ENCODE measurements around the gene LBR. TPM values are rescaled to one million over a fixed set of nuclear protein-coding genes. Genes with fewer than 3 reads are reported as not detected.

Gene LBR
- total and polyA plus RNA-seq, 8 donors = 12.3 to 31.6 (median 18.5) TPM

DNA sequence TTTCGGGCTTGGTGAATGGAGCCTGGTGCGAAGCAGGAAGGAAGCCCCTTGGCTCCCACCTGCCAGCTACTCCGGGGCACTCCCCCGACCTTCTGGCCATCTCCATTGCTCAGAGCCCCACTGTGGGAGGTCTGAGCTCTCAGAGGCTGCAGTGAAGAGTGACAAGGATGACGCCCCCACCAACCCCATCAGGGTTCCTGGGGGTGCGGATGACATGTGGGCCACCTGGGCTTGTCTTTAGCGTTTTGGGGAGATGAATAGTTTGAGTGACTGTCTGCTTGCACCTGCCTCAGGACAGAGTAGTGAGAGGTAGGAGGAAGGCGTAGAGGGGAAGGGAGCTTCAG, 43.2 kb upstream of the LBR start:
- H3K27me3 ChIP-seq = no peaks in the 10 kb centered on the region
- no peaks in the 10 kb centered on the region for H3K4me1 ChIP-seq
- FAIRE-seq (no peak), DNase-seq (peak in 1 of 6 donors; percentile 9), ATAC-seq (no peak)
- no peaks in the 10 kb centered on the region for H3K9me3 ChIP-seq
- intact Hi-C loops (cut with DNase I) = loop anchor here in 2 of 3 donors (10.0 kb wide), 2 partner anchors 304 to 504 kb away; partner anchors contain the start of gene SRP9 (in 1 of the 2)
- TF ChIP-seq, protein P1, sequence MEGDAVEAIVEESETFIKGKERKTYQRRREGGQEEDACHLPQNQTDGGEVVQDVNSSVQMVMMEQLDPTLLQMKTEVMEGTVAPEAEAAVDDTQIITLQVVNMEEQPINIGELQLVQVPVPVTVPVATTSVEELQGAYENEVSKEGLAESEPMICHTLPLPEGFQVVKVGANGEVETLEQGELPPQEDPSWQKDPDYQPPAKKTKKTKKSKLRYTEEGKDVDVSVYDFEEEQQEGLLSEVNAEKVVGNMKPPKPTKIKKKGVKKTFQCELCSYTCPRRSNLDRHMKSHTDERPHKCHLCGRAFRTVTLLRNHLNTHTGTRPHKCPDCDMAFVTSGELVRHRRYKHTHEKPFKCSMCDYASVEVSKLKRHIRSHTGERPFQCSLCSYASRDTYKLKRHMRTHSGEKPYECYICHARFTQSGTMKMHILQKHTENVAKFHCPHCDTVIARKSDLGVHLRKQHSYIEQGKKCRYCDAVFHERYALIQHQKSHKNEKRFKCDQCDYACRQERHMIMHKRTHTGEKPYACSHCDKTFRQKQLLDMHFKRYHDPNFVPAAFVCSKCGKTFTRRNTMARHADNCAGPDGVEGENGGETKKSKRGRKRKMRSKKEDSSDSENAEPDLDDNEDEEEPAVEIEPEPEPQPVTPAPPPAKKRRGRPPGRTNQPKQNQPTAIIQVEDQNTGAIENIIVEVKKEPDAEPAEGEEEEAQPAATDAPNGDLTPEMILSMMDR (IDR thresholded peaks at IDR 0.05) = no peak
- H3K27ac ChIP-seq = no peak overlapping the region
- no peaks in the 10 kb centered on the region for H3K36me3 ChIP-seq
- no peak overlapping the region for H3K4me3 ChIP-seq
- WGBS, 2 donors = 64 to 70% methylated on average over 8 of the region's 8 CpGs

DNA sequence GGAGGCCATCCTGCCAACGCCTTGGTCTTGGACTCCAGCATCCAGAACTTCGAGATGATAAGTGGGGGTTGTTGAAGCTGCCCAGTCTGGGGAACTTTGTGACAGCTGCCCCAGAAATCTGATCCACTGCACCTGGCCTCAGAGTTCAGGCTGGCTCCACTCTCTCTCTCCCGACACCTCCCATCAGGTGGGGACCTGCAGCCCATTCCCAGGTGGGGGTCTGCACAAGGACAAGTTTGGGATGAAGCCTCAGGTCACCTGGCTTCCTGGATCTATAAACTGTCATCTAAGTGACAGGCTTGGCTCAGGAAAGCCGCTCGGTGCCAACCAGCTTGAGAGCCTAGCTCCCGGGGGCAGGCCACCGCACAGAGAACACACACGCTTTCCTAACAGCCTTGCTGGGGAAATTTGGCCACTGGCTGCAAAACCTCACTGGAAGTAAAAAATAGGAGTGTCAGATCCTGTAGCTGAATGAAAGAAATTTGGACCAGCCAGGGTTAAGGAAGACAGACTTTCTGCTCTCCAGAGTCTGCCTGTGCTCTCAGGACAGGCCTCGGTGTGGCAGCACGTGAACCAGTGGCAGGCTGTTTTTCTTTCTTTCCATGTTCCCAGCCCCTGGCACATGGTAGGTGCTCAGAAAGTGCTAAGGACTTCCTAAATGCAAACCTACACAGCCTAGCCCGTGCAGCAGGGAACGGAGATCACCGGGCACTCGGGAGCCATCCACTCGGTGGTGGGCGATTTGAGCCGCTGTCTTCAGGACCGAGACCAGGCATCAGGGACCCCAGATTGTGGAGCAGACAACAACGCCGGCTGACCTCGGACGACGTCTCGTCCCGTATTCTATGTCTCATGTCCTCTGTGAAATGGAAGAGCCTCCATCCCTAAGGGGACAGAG, 42.6 kb upstream of the LBR start:
- intact Hi-C loops (cut with DNase I) = loop anchor here in 2 of 3 donors (10.0 kb wide), 2 partner anchors 304 to 504 kb away; partner anchors contain the start of gene SRP9 (in 1 of the 2)
- Histone ChIP-seq H3K4me1 (no peaks in the 10 kb centered on the region), H3K36me3 (no peaks in the 10 kb centered on the region), H3K27me3 (no peaks in the 10 kb centered on the region), H3K4me3 (no peak overlapping the region), H3K27ac (no peak overlapping the region), H3K9me3 (no peaks in the 10 kb centered on the region)
- 75 to 76% methylated on average over 25 of the region's 25 CpGs for WGBS, 2 donors
- TF ChIP-seq, protein P1 (IDR thresholded peaks at IDR 0.05) = no peak
- FAIRE-seq (no peak), ATAC-seq (no peak), DNase-seq (peak in 3 of 6 donors; percentile 5 to 48 (median 14))

DNA sequence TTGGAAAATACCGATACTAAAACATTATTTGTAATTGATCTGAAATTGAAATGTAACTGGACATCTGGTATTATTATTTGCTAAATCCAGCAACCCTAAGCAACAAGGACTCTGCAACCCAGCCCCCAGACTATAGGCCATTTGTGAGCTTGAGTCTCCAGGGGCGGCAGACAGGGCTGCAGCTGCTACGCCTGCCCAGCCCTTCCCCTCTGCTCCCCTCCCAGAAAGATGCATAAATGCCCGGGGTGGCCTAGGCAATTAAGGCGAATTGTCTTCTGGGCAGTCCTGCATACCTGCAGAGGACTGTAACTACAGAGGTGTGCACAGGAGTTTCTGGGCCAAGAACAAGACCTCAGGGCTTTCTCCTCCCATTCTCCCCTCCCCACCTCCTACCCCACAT, 41.2 kb upstream of the LBR start:
- WGBS, 2 donors = 86 to 90% methylated on average over 5 of the region's 5 CpGs

DNA sequence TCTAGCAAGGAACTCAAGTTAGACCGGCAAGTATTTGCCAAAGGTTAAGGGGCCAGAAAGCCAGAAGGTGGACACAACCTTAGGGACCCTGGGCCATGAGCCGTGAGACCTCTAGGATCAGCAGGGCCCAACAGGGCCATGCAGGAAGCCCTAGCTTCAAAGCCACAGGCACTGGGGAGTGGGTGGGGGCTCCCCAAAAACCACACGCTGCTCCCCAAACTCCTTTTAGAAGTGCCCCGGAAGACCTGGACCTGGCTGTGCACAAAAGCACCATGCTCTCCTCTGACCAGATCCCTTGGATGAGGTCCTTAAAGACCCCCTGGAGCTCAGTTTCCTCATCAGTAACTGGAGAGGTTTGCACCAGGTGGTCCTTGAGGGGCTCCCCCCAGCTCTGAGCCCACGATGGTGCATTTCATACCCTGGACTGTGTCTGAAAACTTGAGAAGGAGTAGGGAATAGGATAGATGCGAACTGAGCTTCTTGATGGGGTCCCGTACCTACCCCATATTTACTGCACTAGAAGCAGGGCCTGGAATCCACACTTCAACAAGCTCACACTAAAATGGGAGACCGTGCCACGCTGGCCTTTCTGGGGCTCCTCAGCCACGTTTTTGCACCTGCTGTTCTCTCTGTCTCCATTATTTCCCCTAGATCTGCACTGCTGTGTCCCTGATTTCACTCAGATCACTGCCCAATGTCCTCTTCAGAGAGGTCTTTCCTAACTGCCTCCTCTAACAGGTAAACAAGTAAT, 40.6 kb upstream of the LBR start:
- Histone ChIP-seq H3K4me3 (peak overlapping the region in 1 of 4 donors; percentile 23), H3K9me3 (no peaks in the 10 kb centered on the region), H3K36me3 (no peaks in the 10 kb centered on the region), H3K27ac (no peak overlapping the region), H3K27me3 (no peaks in the 10 kb centered on the region), H3K4me1 (no peaks in the 10 kb centered on the region)
- DNase-seq (peak in 1 of 6 donors; percentile 15), FAIRE-seq (no peak), ATAC-seq (no peak)
- TF ChIP-seq, protein P1 (IDR thresholded peaks at IDR 0.05) = no peak
- intact Hi-C loops (cut with DNase I) = no loop called here
- 76 to 81% methylated on average over 10 of the region's 10 CpGs for WGBS, 2 donors

More for the DNA sequence above, 41.2 kb upstream of the LBR start:
- Histone ChIP-seq H3K4me3 (no peak overlapping the region), H3K27me3 (no peaks in the 10 kb centered on the region), H3K36me3 (no peaks in the 10 kb centered on the region), H3K4me1 (no peaks in the 10 kb centered on the region), H3K9me3 (no peaks in the 10 kb centered on the region), H3K27ac (no peak overlapping the region)
- FAIRE-seq (no peak), DNase-seq (peak in 1 of 6 donors; percentile 9), ATAC-seq (no peak)
- TF ChIP-seq, protein P1 (IDR thresholded peaks at IDR 0.05) = no peak
- intact Hi-C loops (cut with DNase I) = no loop called here

Measured in pancreas (tissue), 10 donors.